Astrocyte (in vitro differentiated cells and primary cell): Measurements from ENCODE around the gene APP. TPM values are rescaled to one million over a fixed set of nuclear protein-coding genes. Genes with fewer than 3 reads are reported as not detected.

ENCODE experiments used
- DNase-seq: peaks from one replicate; pipeline ENCODE4 v3.0.0-alpha.2; 2010; ENCODE audit warnings: low read depth
- FAIRE-seq: peaks from 2 replicates; lab custom pipeline; 2011; peaks lifted over from hg19 to GRCh38; lab: Jason Lieb, UNC
- H2AFZ ChIP-seq: 2 replicates; pipeline ENCODE4 v1.6.0; 2012; ENCODE audit warnings: low read depth, low read length, inconsistent platforms
- H3K27ac ChIP-seq: 2 replicates; pipeline ENCODE4 v1.5.1; 2011; ENCODE audit warnings: low read depth, low read length, inconsistent platforms
- H3K27me3 ChIP-seq: 2 replicates; pipeline ENCODE4 v1.6.0; 2011; ENCODE audit warnings: low read length, inconsistent platforms; ENCODE audit not compliant: insufficient read depth
- H3K36me3 ChIP-seq: 2 replicates; pipeline ENCODE4 v1.5.1; 2011; ENCODE audit warnings: low read length, inconsistent platforms; ENCODE audit not compliant: insufficient read depth
- H3K4me1 ChIP-seq: 2 replicates; pipeline ENCODE4 v1.5.1; 2011; ENCODE audit warnings: low read length, inconsistent platforms; ENCODE audit not compliant: insufficient read depth
- H3K4me2 ChIP-seq: 2 replicates; pipeline ENCODE4 v1.6.0; 2012; ENCODE audit warnings: low read length, inconsistent platforms
- H3K4me3 ChIP-seq: 2 replicates; pipeline ENCODE4 v1.5.1; 2011; ENCODE audit warnings: low read depth, mild to moderate bottlenecking, low read length, inconsistent platforms; ENCODE audit not compliant: insufficient read depth
- H3K79me2 ChIP-seq: 2 replicates; pipeline ENCODE4 v1.6.0; 2012; ENCODE audit warnings: mild to moderate bottlenecking, low read length, inconsistent platforms; ENCODE audit not compliant: insufficient read depth
- H3K9ac ChIP-seq: 2 replicates; pipeline ENCODE4 v1.6.0; 2012; ENCODE audit warnings: mild to moderate bottlenecking, low read length, inconsistent platforms
- H3K9me3 ChIP-seq: 2 replicates; pipeline ENCODE4 v1.5.1; 2012; ENCODE audit warnings: low read depth, mild to moderate bottlenecking, low read length, inconsistent platforms; ENCODE audit not compliant: insufficient read depth
- H4K20me1 ChIP-seq: 2 replicates; pipeline ENCODE4 v1.6.0; 2012; ENCODE audit warnings: low read length, inconsistent platforms; ENCODE audit not compliant: insufficient read depth
- H3K27ac Mint-ChIP-seq: one replicate; pipeline ENCODE4 v1.8.0; 2021; ENCODE audit warnings: mild to moderate bottlenecking, mixed read lengths; ENCODE audit not compliant: unreplicated experiment
- H3K27me3 Mint-ChIP-seq: one replicate; pipeline ENCODE4 v1.8.0; 2021; ENCODE audit warnings: low read depth, mixed read lengths; ENCODE audit not compliant: unreplicated experiment
- H3K36me3 Mint-ChIP-seq: one replicate; pipeline ENCODE4 v1.8.0; 2021; ENCODE audit warnings: low read depth, mixed read lengths; ENCODE audit not compliant: unreplicated experiment
- H3K4me1 Mint-ChIP-seq: one replicate; pipeline ENCODE4 v1.8.0; 2021; ENCODE audit warnings: low read depth, mixed read lengths; ENCODE audit not compliant: unreplicated experiment
- H3K4me3 Mint-ChIP-seq: one replicate; pipeline ENCODE4 v1.8.0; 2021; ENCODE audit warnings: mild to moderate bottlenecking, moderate library complexity, mixed read lengths; ENCODE audit not compliant: unreplicated experiment
- H3K9me3 Mint-ChIP-seq: one replicate; pipeline ENCODE4 v1.8.0; 2021; ENCODE audit warnings: mild to moderate bottlenecking, mixed read lengths; ENCODE audit not compliant: unreplicated experiment
- CTCF ChIP-seq: IDR thresholded peaks from 2 replicates; pipeline ENCODE4 v1.5.1; 2011; ENCODE audit warnings: low read depth, mild to moderate bottlenecking, inconsistent platforms, low read length, moderate library complexity; ENCODE audit not compliant: insufficient read depth
- EZH2 ChIP-seq: IDR thresholded peaks from 2 replicates; pipeline ENCODE4 v1.6.1; 2012; ENCODE audit warnings: mild to moderate bottlenecking, low read length, inconsistent platforms; ENCODE audit not compliant: insufficient read depth
- total RNA-seq: library from RNA; stranded (reverse); gene quantifications from 2 replicates; pipeline ENCODE4 v1.2.1, GENCODE V29; 2021

Gene APP
- total RNA-seq, 1 donor from 2014 or later = 823 TPM

- H3K36me3 Mint-ChIP-seq = peaks cover 2% of the 10 kb centered on the region
- no peaks in the 10 kb centered on the region for H3K27me3 Mint-ChIP-seq
- Histone ChIP-seq H3K27ac (no peak overlapping the region), H3K4me1 (no peaks in the 10 kb centered on the region), H3K36me3 (no peaks in the 10 kb centered on the region), H3K4me3 (no peak overlapping the region), H3K79me2 (peaks cover 63% of the 10 kb centered on the region), H3K9ac (no peak overlapping the region), H3K9me3 (no peaks in the 10 kb centered on the region), H2AFZ (no peak overlapping the region), H3K4me2 (no peak overlapping the region), H4K20me1 (peaks cover 66% of the 10 kb centered on the region), H3K27me3 (no peaks in the 10 kb centered on the region)
- DNase-seq (no peak), FAIRE-seq (no peak)
- H3K4me3 Mint-ChIP-seq = no peak overlapping the region
- TF ChIP-seq CTCF (no peak), EZH2 (no peak)
- H3K9me3 Mint-ChIP-seq = no peaks in the 10 kb centered on the region
- H3K27ac Mint-ChIP-seq = no peak overlapping the region
- peaks cover 19% of the 10 kb centered on the region for H3K4me1 Mint-ChIP-seq
These were observed 110.0 kb downstream of the APP start for GRCh38 chr21:26060335-26061115.

GRCh38 chr21:26057477-26058170 lies 112.9 kb downstream of the APP start:
- Histone ChIP-seq H3K4me2 (no peak overlapping the region), H3K9me3 (no peaks in the 10 kb centered on the region), H2AFZ (no peak overlapping the region), H4K20me1 (peaks cover 65% of the 10 kb centered on the region), H3K9ac (no peak overlapping the region), H3K27me3 (no peaks in the 10 kb centered on the region), H3K4me1 (no peaks in the 10 kb centered on the region), H3K36me3 (no peaks in the 10 kb centered on the region), H3K27ac (no peak overlapping the region), H3K79me2 (peaks cover 55% of the 10 kb centered on the region), H3K4me3 (no peak overlapping the region)
- H3K36me3 Mint-ChIP-seq = peaks cover 5% of the 10 kb centered on the region
- no peak overlapping the region for H3K27ac Mint-ChIP-seq
- TF ChIP-seq CTCF = no peak
- TF ChIP-seq EZH2 = no peak
- H3K27me3 Mint-ChIP-seq = no peaks in the 10 kb centered on the region
- no peak for DNase-seq
- no peak for FAIRE-seq
- no peak overlapping the region for H3K4me3 Mint-ChIP-seq
- H3K9me3 Mint-ChIP-seq = no peaks in the 10 kb centered on the region
- H3K4me1 Mint-ChIP-seq = peaks cover 18% of the 10 kb centered on the region

- DNase-seq (no peak), FAIRE-seq (no peak)
- H3K27ac ChIP-seq = no peak overlapping the region
- Mint-ChIP-seq H3K27ac (no peak overlapping the region), H3K27me3 (no peaks in the 10 kb centered on the region), H3K36me3 (peaks cover 6% of the 10 kb centered on the region), H3K4me1 (peaks cover 21% of the 10 kb centered on the region), H3K9me3 (no peaks in the 10 kb centered on the region), H3K4me3 (no peak overlapping the region)
- TF ChIP-seq CTCF (no peak), EZH2 (no peak)
- H3K27me3 ChIP-seq = no peaks in the 10 kb centered on the region
- H3K9ac ChIP-seq = no peak overlapping the region
- H3K36me3 ChIP-seq = peaks cover under 1% of the 10 kb centered on the region
- peaks cover 58% of the 10 kb centered on the region for H4K20me1 ChIP-seq
- no peaks in the 10 kb centered on the region for H3K4me1 ChIP-seq
- peaks cover 44% of the 10 kb centered on the region for H3K79me2 ChIP-seq
- no peak overlapping the region for H2AFZ ChIP-seq
- H3K4me2 ChIP-seq = no peak overlapping the region
- H3K9me3 ChIP-seq = no peaks in the 10 kb centered on the region
- H3K4me3 ChIP-seq = no peak overlapping the region
These were observed 114.7 kb downstream of the APP start for GRCh38 chr21:26055841-26056264.
